22Rv1 (cell line): ENCODE results near the gene CBX5.

ENCODE experiments used
- H3K27ac ChIP-seq: fragments of 450-650 bp; 2 replicates; pipeline ENCODE4 v1.5.1; 2017
- CTCF ChIP-seq: fragments of 450-650 bp; IDR thresholded peaks from 2 replicates; pipeline ENCODE4 v1.5.1; 2017; ENCODE audit warnings: mild to moderate bottlenecking
- ZFX ChIP-seq: fragments of 450-650 bp; IDR thresholded peaks from 2 replicates; pipeline ENCODE4 v1.6.1; 2017; ENCODE audit warnings: antibody characterized with exemption, borderline replicate concordance

CBX5 gene

DNA sequence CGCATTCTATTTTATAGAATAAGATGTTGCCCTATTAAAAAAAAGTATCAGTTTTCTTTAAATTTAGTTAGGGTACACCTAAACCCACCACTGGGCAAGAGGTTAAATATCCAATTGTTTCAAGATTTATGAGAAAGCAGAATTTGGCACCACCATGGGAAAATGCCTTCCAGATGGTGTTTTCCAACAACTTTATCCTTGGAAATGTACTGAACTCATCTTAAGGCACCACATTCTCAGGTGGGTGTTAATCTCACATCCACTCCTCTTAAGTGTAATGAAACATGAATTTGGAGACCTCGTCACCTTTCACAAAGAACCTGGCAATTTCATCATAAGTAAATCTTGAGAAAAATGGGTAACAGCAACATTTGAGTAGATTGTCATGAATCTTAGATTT, 13.1 kb downstream of the CBX5 start:
- no peak for TF ChIP-seq CTCF
- TF ChIP-seq ZFX = no peak
- no peak overlapping the region for H3K27ac ChIP-seq

- H3K27ac ChIP-seq = no peak overlapping the region
Observed at GRCh38 chr12:54265364-54265812, 14.5 kb downstream of the CBX5 start.

GRCh38 chr12:54262403-54262925, 17.5 kb downstream of the CBX5 start:
- H3K27ac ChIP-seq = peak overlapping the region; percentile 26; the same call in 1 of the 2 replicates
- TF ChIP-seq CTCF = no peak
- TF ChIP-seq ZFX = no peak

More at GRCh38 chr12:54265364-54265812, 14.5 kb downstream of the CBX5 start:
- TF ChIP-seq ZFX = no peak
- TF ChIP-seq CTCF = no peak

GRCh38 chr12:54261815-54262402, 18.0 kb downstream of the CBX5 start:
- TF ChIP-seq ZFX (no peak), CTCF (no peak)
- peak overlapping the region; percentile 26; the same call in 1 of the 2 replicates for H3K27ac ChIP-seq

- no peak for TF ChIP-seq ZFX
- no peak for TF ChIP-seq CTCF
- no peak overlapping the region for H3K27ac ChIP-seq
Observed at GRCh38 chr12:54259194-54260011, 20.5 kb downstream of the CBX5 start.

- TF ChIP-seq ZFX (no peak), CTCF (no peak)
- peak overlapping the region; percentile 6; the same call in 1 of the 2 replicates for H3K27ac ChIP-seq
Observed at GRCh38 chr12:54258201-54258681, 21.7 kb downstream of the CBX5 start.

DNA sequence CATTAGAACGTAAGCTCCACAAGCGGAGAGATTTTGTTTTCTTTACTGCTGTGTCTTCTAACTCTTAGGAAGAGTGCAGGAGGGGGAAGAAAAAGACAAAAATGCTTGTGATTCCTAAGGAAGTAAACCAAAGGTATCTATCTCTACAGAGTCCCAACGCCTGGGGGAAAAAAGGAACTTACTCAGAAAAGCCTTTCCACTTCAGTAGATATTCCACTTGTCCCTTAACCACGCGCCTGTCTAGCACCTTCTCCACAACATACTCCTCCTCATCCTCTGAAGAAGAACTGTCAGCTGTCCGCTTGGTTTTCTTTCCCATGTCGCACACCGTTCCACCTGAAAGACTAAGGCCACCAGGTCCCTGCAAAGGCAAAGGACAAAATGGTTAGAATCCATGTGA, 22.6 kb downstream of the CBX5 start:
- H3K27ac ChIP-seq = peak overlapping the region; percentile 6; the same call in 1 of the 2 replicates
- TF ChIP-seq CTCF (no peak), ZFX (no peak)
